B cell (primary cell): ENCODE results near the gene TENM4. TPM values are rescaled to one million over a fixed set of nuclear protein-coding genes. Genes with fewer than 3 reads are reported as not detected.

Experiments used
- ATAC-seq: fragments of 200-7000 bp; cut with Tn5 transposase; one replicate; pipeline ENCODE4 v1.10.0; 2021; ENCODE audit warnings: low read depth, mild to moderate bottlenecking, moderate number of reproducible peaks, moderate library complexity
- CTCF ChIA-PET: fragments of 350-600 bp; sonication (Branson Sonifier 250); formaldehyde crosslinking; loops from one replicate; lab custom pipeline; 2021; ENCODE audit warnings: antibody characterized with exemption, inconsistent platforms; lab: Charles Lee
- POLR2A ChIA-PET: fragments of 350-600 bp; sonication (Branson Sonifier 250); formaldehyde crosslinking; loops from one replicate; lab custom pipeline; 2021; ENCODE audit warnings: antibody characterized with exemption; lab: Charles Lee
- DNase-seq: peaks from one replicate; pipeline ENCODE4 v3.0.0; 2013
- H2AFZ ChIP-seq: 2 replicates; pipeline ENCODE4 v1.6.1; 2012; ENCODE audit warnings: mild to moderate bottlenecking, low read depth, low read length; ENCODE audit not compliant: insufficient read depth, poor library complexity, severe bottlenecking
- H3K27ac ChIP-seq, 2 donors: 1 replicate in 1 of 2; 2 replicates in 1 of 2; pipeline ENCODE4 v1.5.1; 2012 to 2013; ENCODE audit warnings: low read length in 2 of 2, mild to moderate bottlenecking in 2 of 2, moderate library complexity in 1 of 2
- H3K27me3 ChIP-seq, 4 experiments: fragments of 200-600 bp in 1 of 4; sonication (generic) in 1 of 4; replicated peaks in 1 of 4; 1 replicate in 2 of 4; 2 replicates in 2 of 4; pipeline versions ENCODE4 v1.6.1 to v1.7.0; 2013 to 2016; ENCODE audit warnings: low read length in 3 of 4, mild to moderate bottlenecking in 2 of 4, mixed read lengths in 1 of 4, moderate library complexity in 1 of 4; ENCODE audit not compliant: insufficient read depth in 4 of 4, control insufficient read depth in 3 of 4; ENCODE audit errors: control extremely low read depth in 1 of 4
- H3K36me3 ChIP-seq, 2 experiments: replicated peaks in 1 of 2; 1 replicate in 1 of 2; 2 replicates in 1 of 2; pipeline versions ENCODE4 v1.6.1 to v1.7.1; 2013; ENCODE audit warnings: low read length in 1 of 2; ENCODE audit not compliant: insufficient read depth in 2 of 2, control insufficient read depth in 1 of 2; ENCODE audit errors: control extremely low read depth in 1 of 2, extremely low read depth in 1 of 2
- H3K4me1 ChIP-seq, 2 donors: fragments of 200-600 bp in 1 of 2; sonication (generic) in 1 of 2; 1 replicate in 1 of 2; 2 replicates in 1 of 2; pipeline versions ENCODE4 v1.5.1 to v1.6.1; 2013 to 2017; ENCODE audit warnings: low read length in 2 of 2; ENCODE audit not compliant: control insufficient read depth in 2 of 2, insufficient read depth in 2 of 2
- H3K4me2 ChIP-seq: replicated peaks from 2 replicates; pipeline ENCODE3; 2012; ENCODE audit warnings: mild to moderate bottlenecking, low read depth, low read length; ENCODE audit not compliant: poor library complexity, severe bottlenecking
- H3K4me3 ChIP-seq, 5 experiments: fragments of 200-600 bp in 1 of 5; sonication (generic) in 1 of 5; 1 replicate in 3 of 5; 2 replicates in 2 of 5; pipeline versions ENCODE4 v1.5.1 to v1.7.0; 2011 to 2016; ENCODE audit warnings: low read length in 4 of 5, mild to moderate bottlenecking in 4 of 5, low read depth in 2 of 5, control low read depth in 1 of 5, moderate library complexity in 1 of 5; ENCODE audit not compliant: insufficient read depth in 1 of 5; ENCODE audit errors: control extremely low read depth in 1 of 5, extremely low read depth in 1 of 5
- H3K79me2 ChIP-seq: fragments of 200-600 bp; sonication (generic); one replicate; pipeline ENCODE4 v1.6.0; 2016; ENCODE audit warnings: low read length; ENCODE audit not compliant: control insufficient read depth, insufficient read depth
- H3K9ac ChIP-seq: fragments of 200-600 bp; sonication (generic); 2 replicates; pipeline ENCODE4 v1.6.1; 2017; ENCODE audit warnings: mild to moderate bottlenecking, low read length, moderate library complexity
- H3K9me3 ChIP-seq, 3 donors: one replicate each; pipeline versions ENCODE4 v1.6.1 to v1.7.1; 2013; ENCODE audit warnings: low read length in 2 of 3; ENCODE audit not compliant: control insufficient read depth in 2 of 3, insufficient read depth in 1 of 3; ENCODE audit errors: control extremely low read depth in 1 of 3
- H4K20me1 ChIP-seq: 2 replicates; pipeline ENCODE4 v1.6.0; 2012; ENCODE audit warnings: mild to moderate bottlenecking, low read length; ENCODE audit not compliant: insufficient read depth, control insufficient read depth, poor library complexity, severe bottlenecking
- H3K27ac Mint-ChIP-seq: one replicate; pipeline ENCODE4 v1.8.0; 2021; ENCODE audit warnings: mixed read lengths
- H3K27me3 Mint-ChIP-seq: one replicate; pipeline ENCODE4 v1.8.0; 2021; ENCODE audit warnings: mixed read lengths
- H3K4me1 Mint-ChIP-seq: one replicate; pipeline ENCODE4 v1.8.0; 2021; ENCODE audit warnings: mixed read lengths
- H3K4me3 Mint-ChIP-seq: one replicate; pipeline ENCODE4 v1.8.0; 2021; ENCODE audit warnings: mixed read lengths
- H3K9me3 Mint-ChIP-seq: one replicate; pipeline ENCODE4 v1.8.0; 2022; ENCODE audit warnings: mixed read lengths; ENCODE audit not compliant: insufficient read depth
- CTCF ChIP-seq: fragments of 200-600 bp; IDR thresholded peaks from one replicate; pipeline ENCODE4 v1.8.0; 2022; ENCODE audit warnings: antibody characterized with exemption, mild to moderate bottlenecking
- EZH2 ChIP-seq: IDR thresholded peaks from 2 replicates; pipeline ENCODE4 v1.6.1; 2012; ENCODE audit warnings: borderline replicate concordance, low read depth, mild to moderate bottlenecking, moderate library complexity, low read length; ENCODE audit not compliant: insufficient read depth, poor library complexity, severe bottlenecking
- intact Hi-C: fragments of 100-400 bp; cut with micrococcal nuclease; formaldehyde crosslinking; loops from one replicate; pipeline ENCODE4 v1.10.0; 2022
- polyA plus RNA-seq: library from polyadenylated mRNA; depleted of rRNA; stranded (reverse); fragments of >200 nt; gene quantifications from 2 replicates; pipeline ENCODE4 v1.2.3, GENCODE V29; 2012
- total RNA-seq, 2 donors: library from RNA; stranded (reverse); fragments of 120-200 nt in 1 of 2; gene quantifications; 1 replicate in 1 of 2; 2 replicates in 1 of 2; pipeline versions ENCODE4 v1.2.3 to v1.2.4, GENCODE V29; 2013 to 2022

Gene TENM4
- total and polyA plus RNA-seq, 2 donors (not counting 1 experiment from before 2014, with no cell fraction given): 0.09 to 5.7 TPM

GRCh38 chr11:79396001-79396400 is 44.8 kb downstream of the TENM4 start:
- peaks cover 4% of the 10 kb centered on the region for H3K4me1 Mint-ChIP-seq

More at GRCh38 chr11:79396001-79396400, 44.8 kb downstream of the TENM4 start:
- Histone ChIP-seq H3K27ac (no peak overlapping the region), H3K4me2 (no peak overlapping the region), H3K36me3 (no peaks in the 10 kb centered on the region), H3K79me2 (no peaks in the 10 kb centered on the region), H3K27me3 (peaks cover 0 to 34% (median 2%) of the 10 kb centered on the region in 4 experiments), H2AFZ (no peak overlapping the region), H3K4me3 (no peak overlapping the region), H3K9ac (no peak overlapping the region), H3K9me3 (no peaks in the 10 kb centered on the region), H4K20me1 (no peaks in the 10 kb centered on the region), H3K4me1 (peaks cover 0 to 3% of the 10 kb centered on the region in 2 donors)
- Mint-ChIP-seq H3K4me3 (no peak overlapping the region), H3K27me3 (peaks cover 28% of the 10 kb centered on the region), H3K27ac (no peak overlapping the region), H3K9me3 (no peaks in the 10 kb centered on the region)
- POLR2A ChIA-PET: no interaction called here
- intact Hi-C loops: no loop called here
- TF ChIP-seq EZH2: no peak
- no peak for TF ChIP-seq CTCF
- CTCF ChIA-PET: interaction anchor here (0.8 to 1.0 kb wide), 2 partner anchors 97 to 98 kb away, joined by 3 read pairs; no protein-coding TSS in a partner anchor
- DNase-seq (no peak), ATAC-seq (no peak)
